Stimulated activated CD8-positive, alpha-beta memory T cell treated with anti-CD3 and anti-CD28 coated beads, Interleukin-4, amount 100 ng/mL, for 1 hour (primary cell): ENCODE results near the gene CELF4.
"Not testable (repeated sequence)": the region's sequence is repeated elsewhere in the genome, so short reads cannot be mapped to it uniquely, and the experiment has no call there.

Source experiments
- DNase-seq, 2 donors: peaks; one replicate each; pipeline ENCODE4 v3.0.0-alpha.2; 2020; ENCODE audit warnings: low read depth in 2 of 2, low spot score in 1 of 2

The CELF4 gene

DNA sequence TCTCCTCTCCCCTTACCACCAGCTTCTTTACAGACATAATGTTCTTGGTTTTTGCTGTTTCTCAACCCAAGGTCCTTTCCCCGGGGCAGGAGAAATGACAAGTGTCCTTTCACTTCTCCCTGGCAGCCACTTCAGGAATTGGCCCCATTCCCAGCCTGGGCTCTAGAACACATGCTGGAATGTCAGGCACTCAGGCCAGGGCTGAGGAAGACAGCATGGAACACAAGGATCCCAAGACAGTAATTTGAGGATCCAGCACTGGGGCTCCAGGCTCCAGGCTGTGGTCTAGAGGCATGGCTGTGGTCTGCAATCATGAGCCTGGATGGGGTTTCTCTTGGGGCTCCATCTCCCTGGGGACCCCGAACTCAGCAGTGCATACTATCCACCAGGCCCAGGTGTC is 201.4 kb downstream of the CELF4 start:
- DNase-seq, result no peak

DNA sequence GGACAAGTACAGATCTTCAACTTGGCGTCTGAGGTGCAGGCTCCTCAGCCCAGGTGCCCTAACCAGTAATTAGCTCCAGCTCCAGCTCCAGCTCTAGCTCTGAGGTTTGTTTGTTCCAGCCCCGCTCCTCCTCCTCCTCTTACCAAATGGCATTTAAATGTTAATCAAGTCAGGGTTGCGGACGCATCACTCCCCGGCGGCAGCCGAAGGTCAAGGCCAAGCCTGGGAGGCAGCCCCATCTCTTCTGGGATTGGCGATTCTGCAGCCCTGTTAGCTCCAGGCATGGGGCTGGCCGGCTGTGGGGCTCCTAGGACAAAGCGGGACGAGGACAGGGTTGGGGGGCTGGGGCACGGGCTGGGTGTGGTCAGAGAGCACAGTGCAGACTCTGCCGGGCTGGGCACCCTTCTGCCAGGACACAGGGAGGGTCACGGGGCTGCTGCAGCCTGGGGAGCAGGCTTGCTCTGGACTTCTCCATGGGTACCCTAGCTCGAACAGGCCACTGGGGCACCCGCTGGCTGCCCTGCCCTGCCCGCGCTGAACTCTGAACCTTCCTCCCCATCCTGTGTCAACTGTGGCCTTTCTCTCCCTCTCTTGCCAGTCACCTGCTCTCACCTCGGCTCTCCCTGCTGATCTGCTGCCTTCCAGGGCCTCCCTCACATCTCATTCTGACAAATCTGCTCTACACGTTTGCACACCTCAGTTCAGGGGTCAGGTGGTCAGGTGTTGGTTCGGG is 203.3 kb downstream of the CELF4 start:
- DNase-seq, result no peak

DNA sequence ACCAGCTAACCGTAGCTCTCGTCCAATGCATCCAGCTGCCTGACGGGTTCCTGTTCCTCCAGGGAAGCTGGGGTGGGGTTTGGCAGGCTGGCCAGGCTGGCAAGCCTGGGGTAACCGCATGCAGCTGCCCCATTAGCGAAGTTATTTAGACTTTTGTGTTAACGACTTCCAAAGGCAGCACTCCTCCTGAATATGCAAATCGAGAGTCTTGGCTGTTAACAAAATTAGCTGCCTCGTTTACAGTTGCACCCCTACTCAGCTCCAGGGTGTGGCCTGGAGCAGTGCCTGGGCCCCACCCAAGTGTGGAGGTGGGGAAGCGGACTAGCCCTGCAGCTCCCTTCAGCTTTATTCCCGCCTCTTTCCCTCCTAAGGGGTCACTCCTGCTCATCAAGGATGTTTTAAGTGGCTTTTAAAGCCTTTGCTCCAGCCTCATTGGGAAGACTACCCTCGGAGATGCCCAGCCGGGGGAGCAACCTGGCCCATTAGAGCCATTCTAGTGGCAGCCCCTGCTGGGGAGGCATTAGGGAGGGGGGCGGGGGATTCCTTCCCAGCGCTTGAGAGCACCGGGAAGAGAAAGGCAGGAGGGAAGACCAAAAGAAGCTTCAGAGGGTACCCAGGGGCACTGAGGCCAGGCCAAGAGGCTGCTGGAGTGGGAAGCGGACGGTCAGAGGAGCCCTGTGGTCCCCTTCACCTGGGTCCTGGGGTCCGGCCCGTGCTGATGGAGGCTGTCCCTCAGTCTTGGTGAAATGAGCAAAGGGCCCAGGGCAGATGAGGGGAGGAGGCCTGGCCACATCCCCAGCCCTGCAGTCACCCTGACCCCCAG is 204.1 kb downstream of the CELF4 start:
- DNase-seq, result no peak

DNA sequence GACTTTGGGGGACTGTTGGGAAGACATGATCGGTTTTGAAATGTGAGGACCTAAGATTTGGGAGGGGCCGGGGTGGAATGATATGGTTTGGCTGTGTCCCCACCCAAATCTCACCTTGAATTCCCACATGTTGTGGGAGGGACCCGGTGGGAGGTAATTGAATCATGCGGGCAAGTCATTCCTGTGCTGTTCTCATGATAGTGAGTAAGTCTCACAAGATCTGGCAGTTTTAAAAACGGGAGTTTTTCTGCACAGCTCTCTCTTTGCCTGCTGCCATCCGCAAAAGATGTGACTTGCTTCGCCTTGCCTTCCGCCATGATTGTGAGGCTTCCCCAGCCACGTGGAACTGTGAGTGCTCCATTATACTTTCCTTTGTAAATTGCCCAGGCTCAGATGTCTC is 207.5 kb downstream of the CELF4 start:
- DNase-seq, result not testable (repeated sequence)

DNA sequence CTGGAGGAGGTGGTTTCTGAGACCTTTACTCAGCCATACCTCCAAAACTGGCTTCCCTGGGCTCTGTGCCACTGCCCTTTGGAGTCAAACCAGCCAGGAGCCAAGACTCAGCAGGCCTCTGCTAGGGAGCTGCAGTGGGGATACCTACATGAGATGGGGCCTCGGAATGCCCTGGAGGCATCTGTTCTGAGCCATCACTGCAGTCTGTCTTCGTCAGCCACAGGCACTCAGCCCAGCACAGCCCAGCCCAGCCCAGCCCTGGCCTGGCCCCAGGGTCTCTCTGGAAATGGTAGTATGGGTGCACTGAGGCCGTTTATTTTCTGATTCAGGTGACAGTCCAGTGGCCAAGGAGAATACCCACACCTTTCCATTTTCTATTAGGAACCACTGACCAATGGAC is 209.8 kb downstream of the CELF4 start:
- DNase-seq, result no peak

DNA sequence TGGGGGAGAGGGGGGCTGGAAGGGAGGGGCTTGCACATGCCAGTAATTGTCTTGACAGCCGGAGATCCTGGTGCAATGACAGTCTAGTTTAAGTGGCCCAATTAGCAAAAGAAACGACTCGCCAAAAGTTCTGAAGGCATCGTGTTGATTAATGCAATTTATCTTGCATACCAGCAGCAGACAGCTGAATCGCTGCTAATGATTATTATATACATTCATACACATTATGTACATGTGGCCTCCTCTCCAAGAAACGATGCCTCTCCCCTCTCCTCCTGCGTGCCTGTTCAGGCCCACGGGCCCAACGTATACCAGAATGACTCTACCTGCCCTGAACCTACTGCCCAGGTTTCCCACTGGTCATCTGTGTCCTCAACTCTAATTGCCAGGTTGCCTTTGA is 214.5 kb downstream of the CELF4 start:
- no peak for DNase-seq

DNA sequence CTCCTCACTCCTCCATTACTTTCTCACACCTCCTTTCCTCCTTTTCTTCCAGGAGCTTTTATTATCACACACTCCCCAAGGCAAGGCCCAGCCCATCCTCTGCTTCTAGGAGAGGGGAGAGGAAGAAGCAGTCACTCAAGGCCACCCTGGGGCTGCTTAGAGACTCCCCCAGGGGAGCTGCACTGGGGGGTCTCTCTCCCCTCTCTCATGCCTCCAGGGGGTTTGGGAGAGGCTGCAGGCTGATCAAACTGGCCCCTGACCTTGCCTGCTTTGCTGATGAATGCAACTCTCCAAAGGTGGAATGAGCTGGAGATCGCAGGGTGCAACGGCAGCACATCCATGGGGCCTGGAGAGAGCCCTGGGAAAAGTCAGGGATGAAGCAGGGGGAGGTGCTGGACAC is 216.9 kb downstream of the CELF4 start:
- DNase-seq, result no peak

DNA sequence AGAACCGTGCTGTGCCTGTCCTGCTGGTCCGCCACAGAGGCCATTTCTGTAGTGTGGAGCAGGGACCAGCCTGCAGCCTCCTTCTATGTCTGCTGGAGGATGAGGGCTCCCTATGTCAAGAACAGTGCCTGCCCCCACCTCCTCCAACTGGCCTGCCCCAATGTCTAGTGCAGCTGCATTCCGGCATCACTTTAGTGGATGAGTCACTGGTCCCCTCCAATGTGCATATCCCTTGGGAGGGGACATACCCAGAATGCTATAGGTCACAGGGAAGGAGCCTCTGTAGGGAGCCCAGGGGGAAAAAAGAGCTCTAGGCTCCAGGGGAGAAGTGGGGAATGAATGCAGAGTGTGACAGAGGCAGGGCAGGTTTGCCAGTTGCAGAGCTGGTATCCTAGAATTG is 219.6 kb downstream of the CELF4 start:
- no peak for DNase-seq

DNA sequence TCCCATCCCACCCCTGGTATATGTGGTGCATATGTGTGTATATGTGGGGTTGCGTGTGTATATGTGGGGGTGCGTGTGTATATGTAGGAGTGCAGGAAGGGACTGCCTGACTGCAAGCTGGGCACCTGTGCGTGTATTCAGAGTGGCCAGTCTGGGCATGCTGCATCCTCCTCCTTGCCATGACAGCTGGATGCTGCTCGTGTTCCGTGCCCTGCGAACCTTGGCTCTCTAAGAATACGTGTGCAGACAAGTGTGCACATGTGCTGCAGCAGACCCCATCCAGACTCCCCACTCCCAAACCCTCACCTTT is 222.1 kb downstream of the CELF4 start:
- no peak for DNase-seq

DNA sequence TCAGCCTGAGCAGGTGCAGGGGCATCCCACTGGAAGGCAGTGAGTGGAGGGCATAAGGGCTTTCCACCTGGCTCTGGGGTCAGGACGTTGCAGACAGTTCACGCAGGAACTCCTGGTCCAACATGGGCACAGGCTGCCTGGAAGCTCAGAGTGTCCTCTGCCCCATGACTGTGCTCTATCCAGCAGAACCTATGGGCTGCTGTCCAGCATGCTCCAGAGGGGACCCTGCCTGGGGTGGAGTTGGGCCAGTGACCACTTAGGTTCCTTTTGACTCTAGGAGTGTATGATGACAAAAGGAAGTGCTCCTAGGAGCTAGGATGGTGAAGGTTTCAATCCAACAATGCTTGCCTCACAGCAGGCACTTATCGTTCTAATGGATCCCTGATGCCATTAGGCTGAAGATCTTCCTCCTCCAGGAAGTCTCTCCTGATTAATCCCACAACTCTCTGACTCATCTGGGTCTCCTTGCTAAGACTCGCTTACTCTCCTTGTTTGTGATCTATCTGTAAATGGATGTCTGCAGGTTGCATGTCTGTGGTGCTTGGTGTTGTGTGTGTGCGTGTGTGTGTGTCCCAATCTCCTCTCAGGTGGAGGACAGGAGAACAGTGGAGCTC is 224.0 kb downstream of the CELF4 start:
- DNase-seq, result no peak

DNA sequence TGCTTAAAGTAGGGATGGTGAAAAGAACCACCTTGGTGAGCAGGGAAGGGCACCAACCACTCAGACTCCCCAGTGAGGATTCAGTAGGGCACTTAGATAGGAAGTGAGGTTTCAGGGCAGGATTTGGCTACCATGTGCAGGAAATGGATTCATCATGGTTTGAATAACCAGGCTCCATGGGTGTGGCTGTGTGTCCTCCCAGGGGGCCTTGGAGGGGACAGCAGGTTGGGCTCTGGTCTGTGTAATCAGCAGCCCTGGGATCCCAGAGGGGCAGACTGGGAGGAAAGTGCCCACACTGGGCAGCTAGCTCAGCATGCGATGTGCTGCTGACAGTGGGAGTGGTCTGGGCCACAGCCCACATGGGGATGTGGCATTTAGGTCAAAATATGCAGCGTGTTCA is 224.6 kb downstream of the CELF4 start:
- no peak for DNase-seq

DNA sequence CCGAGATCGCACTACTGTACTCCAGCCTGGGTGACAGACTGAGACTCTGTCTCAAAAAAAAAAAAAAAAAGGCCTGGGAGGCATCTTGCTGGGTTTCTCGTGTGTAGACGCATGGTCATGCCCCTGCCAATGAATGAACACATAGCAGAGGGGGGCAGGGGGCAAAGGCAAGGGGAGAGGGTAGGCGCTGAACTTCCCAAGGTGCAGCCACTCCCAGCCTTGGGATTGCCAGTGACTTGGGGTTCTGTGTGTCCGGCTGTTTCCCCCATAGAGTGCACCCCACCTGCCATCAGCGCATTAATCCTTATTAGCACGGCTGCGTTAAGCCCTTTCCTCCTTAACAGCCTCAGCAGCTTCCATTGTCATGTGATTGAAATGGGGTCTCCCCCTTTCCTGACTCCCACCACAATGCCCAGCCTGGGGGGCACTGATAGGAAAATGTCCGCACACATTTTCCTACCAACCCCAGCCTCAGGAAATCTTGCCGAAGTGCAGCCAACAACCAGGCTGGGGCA is 225.8 kb downstream of the CELF4 start:
- DNase-seq, result no peak

DNA sequence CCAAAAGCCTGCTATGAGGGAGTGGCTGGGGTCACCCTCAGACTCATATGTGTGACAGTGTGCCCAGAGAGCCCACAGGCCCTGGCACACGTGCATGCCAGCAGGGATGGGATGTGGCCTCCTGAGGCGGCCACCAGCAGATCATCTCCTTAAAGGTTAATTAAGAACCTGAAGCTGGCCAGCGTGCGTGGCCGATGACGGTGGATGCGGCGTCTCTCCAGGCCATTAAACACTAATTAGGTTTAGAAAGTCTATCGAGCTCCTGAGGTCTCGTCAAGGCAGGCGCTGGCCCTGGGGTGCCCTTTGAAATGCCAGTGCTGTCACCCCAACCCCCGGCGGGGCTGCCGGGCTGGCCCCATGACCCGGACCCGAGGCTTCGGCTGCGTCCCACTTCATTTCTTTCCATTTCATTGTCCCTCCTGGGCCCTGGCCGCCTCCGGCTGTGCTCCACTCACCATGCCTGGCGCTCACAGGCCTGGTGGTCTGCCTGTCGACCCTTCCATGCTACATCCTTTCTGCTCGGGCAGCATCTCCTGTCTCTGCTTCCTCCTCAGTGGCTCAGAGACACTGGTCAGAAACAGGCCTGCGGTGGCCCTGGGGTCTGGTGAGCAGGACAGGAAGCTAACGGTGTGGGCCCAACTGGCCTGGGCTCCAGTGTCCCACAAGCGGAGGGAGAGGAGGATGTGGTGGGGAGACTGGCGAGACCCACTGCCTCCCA is 228.9 kb downstream of the CELF4 start:
- no peak for DNase-seq

DNA sequence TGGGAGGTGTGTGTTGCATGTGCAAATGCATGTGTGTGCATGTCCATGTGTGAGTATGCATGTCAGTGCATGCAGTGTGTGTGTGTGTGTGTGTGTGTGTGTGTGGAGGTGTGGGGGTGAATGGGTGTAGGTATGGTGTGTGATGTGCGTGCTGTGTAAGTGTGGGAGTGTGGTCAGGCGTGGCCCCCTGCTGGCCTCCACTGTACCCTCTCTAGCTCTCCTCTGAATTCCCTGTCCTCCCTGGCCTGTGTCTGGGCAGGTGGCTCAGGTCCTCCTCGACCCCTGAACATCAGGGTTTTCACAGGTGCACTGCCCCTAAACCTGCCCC is 230.2 kb downstream of the CELF4 start:
- DNase-seq, result no peak

DNA sequence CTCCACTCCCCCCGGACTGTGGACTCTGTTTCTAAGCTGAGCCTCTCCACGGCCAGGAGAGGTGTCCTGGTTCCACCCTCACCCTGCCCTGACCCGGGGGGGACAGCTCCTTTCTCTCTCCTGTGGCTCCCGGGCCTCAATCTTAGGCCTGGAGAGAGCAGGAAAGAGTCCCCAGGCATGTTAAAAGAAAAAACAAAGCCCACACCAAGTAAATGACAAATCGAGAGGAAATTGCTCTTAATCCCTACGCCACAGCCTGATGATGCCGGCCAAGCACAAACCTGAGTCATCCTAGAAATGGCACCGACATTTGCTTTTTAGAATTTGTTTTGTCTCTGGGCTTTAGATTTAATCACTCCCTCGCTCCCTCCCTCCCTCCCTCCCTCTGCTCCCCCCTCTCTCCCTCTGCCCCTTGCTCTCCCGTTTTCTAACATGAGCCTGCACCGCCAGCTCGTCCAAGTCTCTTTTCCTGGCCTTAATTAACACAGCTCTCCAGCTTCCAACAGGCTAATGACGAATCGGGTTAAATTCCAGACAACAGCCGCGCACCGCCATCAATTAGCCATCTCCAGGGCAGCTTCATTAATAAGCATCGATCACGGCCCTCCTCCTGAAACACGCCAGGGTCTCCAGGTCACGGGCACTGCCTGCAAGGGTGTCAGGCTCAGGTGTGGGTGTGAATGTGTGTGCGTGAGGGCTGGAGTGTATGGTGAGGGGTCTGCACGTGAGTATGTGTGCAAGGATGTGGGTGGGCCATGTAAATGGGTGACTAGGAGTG is 230.8 kb downstream of the CELF4 start:
- no peak for DNase-seq

DNA sequence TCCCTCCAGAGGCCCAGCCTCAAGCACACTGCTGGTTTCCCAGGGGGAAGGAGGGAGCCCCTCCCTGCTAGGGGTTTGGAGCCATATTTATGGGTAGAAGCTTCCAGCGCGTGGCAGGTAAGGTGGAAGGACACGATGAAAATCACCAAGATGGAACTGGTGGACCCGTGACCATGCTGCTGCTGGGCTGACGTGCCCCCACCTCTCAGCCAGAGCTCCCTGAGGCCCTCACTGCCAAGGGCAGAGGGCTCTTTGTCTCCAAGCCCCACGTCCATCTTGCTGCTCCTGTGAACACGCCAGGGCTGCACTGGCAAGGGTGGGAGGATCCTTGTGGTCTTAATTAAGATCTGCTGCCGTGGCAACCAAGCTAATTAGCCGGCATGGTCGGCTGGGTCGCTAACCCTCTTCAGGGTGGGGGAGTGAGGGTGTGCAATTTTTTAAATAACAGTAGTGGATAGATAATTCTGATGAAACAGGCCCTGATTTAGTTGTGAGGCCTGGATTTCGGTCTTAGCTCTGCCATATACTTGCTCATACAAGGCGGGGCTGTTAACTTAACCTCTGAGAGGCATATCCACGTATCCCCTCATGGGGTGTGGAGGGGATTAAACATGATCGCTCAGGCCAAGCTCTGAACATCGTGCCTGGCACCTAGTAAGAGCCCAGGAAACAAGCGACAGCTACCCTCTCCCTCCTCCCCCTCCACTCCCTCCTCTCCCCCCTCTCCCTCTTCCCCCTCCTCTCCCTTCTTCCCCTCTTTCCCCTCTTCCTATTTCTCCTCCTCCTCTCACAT is 232.8 kb downstream of the CELF4 start:
- no peak for DNase-seq

DNA sequence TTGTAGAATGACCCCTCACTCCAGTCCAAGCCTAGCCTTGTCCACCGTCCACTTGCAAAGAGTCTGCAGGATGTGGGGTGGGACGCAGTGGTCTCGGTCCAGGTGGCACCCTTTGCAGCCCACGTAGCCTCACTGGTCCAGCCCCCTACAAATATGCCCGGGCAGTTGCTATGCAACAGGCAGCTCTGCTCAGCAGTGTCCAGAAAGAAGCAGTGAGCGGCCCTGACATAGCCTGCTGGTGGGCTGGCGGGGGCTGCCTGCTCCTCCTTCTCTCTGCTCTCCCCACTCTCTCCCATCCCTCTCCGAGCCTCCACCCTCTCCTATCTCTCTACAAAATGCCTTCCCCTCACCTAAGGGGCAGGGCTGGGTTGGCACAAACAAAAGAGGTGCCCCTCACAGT is 233.4 kb downstream of the CELF4 start:
- DNase-seq, result no peak

DNA sequence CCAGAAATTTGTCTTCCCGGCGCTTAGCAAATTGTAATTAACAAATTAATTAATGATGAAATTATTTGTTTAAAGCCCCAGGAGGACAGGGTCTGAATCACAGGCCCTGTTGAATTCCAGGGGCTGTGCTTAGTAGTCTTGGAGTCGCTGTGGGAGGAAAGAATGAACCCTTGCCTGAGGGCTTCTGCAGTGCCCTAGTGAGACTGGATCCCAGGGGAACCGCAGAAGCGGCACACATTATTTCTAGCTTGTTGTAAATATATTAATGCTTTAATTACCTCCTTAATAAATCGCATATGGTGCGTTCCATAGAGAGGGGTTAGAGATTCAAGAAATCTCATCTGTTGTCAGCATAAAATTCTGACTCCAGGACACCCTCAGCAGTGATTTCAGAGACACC is 235.4 kb downstream of the CELF4 start:
- no peak for DNase-seq

DNA sequence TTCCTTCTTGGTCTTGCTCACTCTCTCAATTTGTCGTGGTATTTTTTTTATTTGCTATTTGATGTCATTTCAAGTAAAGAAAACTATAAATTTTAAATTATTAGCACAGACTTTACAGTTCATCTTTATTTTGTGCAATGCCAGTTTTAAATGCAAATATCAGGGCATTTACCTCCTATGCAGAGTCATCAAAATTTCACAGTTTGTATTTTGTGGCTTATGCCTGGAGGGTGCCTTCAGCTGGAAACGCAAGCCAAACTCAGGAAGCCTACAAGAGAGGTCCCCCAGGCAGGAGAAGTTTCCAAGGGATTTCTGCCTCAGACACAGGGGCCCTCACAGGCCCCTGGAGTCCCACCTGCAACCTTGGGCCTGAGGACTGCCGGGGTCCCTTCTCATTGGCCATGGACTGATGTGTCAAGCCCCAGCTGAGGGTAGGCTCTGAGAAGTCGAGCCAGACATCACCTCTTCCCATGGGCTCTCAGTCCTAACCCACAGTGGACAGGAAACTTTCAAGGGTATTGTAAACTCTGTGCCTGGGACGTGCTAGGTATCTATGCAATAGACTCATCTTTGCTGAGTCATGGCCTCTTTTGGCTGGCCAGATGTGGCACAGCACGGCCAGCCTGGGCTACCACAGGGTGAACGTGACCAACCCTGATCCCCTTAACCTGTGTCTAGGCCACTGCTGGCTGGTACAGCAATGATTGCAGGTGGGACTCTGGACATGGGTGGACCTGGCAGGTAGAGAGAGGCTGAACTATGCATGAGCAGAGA is 236.5 kb downstream of the CELF4 start:
- DNase-seq, result no peak
